Hematopoietic multipotent progenitor cell treated with erythropoietin and hydrocortisone succinate and interleukin-3 and kit ligand, for 17 days (in vitro differentiated cells): ENCODE data around the gene TMC6.
"Not testable (repeated sequence)": the region's sequence is repeated elsewhere in the genome, so short reads cannot be mapped to it uniquely, and the experiment has no call there.

Experiments
- DNase-seq: peaks from one replicate; pipeline ENCODE4 v3.0.0-alpha.2; 2015; ENCODE audit warnings: low spot score

The TMC6 gene

GRCh38 chr17:78108726-78109488, 19.6 kb downstream of the TMC6 start:
- DNase-seq: no peak

DNA sequence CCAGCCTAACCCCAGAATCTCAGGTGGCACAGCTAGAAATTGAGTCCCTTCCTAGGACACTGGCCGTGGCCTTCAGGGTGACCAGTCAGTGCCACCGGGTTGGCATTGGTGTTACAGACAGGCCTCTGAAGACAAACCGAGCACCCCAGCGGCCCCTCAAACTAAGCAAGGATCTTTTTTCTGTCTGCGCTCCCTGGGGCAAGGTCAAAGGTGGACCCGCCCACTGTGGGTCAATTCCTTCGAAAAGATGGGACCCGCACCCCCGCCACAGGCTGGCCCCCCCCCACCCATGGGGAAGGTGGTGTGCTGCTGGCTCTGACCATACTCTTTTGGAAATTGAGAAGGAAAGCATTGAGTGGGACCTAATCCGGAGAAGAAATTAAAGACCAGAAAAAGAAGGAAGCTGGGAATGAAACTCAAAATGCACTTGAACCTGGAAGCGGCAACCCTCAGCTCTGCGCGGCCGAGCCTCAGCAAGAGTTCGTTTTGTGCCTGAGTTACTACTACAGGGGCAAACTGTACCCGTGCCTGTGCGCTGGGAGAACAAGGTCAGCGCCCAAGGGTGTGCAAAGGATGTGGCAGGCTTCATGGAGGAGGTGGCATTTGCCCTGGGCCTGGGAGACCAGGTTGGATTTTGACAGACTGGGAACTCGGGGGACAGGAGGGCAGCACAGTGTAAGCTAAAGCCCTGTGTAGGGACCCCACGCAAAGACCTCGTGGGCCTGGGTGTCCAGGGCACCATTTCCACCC, 20.4 kb downstream of the TMC6 start:
- DNase-seq: no peak

DNA sequence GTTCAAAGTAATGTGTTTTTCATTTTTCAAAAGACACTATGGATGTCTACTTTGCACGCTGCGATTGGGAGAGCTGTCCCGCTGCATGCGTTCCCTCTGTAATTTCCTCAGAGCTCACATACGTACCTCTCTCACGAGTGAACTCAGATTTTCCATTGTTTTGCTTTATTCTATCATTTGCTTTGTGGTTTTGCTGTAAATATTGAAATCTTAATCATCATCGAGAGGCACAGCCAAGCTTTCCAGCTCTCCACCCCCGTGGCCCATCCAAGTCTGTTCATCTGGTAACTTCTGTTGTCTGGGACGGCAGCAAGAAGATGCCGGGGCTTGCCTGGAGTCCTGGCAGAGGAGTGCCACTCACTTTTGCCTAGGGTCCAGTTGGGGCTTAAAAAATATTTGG, 21.1 kb downstream of the TMC6 start:
- DNase-seq: no peak

- DNase-seq: no peak
Observed at GRCh38 chr17:78106211-78106610, 22.3 kb downstream of the TMC6 start.

DNA sequence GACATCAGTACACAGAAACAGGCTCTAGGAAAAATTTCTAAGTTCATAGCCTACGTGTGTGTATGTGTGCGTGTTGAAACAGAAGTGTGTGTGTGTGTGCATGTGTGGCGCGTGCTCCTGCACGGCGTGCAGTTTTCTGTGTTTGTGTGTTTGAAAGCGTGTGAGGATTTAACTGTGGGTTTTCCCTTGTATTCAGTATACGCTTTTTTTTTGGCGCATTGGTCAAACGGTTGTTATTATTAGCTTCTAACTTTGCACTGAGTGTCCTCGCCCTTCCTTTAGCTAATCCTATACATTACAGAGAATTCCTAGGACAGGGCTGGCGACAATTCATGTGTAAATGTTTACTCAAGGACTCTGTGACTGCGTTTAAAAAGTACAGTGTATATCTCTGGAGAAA, 23.0 kb downstream of the TMC6 start:
- DNase-seq: no peak

DNA sequence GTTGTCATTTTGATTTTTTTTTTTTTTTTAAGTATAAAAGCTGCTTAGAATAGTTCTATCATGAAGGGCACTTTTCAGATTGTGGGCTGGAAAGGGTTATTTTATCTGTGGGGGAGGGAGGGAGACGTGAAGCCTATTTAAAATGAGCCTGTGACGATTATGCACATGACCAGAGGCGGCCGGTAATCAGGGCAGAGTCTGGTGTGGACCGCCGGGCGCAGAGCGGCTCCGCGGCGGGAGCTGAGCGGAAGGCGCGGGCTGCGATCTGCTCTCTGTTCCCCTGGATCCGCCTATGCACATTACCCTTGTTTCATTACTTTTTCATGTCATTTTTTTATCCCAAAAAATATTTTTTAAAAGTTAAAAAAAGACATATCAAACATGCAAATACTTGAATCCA, 23.5 kb downstream of the TMC6 start:
- no peak for DNase-seq

DNA sequence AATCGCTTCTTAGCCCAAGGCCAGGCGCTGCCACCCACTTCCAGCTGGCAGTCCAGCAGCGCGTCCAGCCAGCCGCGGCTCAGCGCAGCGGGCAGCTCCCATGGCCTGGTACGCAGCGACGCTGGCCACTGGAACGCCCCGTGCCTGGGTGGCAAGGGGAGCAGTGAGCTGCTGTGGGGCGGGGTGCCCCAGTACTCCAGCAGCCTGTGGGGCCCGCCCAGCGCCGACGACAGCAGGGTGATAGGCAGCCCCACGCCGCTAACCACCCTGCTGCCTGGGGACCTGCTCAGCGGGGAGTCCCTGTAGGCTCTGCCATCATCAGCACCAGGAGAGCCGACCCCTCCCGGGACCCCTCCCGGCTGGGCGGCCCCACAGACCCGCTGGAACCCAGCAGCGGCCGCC, 24.0 kb downstream of the TMC6 start:
- no peak for DNase-seq

DNA sequence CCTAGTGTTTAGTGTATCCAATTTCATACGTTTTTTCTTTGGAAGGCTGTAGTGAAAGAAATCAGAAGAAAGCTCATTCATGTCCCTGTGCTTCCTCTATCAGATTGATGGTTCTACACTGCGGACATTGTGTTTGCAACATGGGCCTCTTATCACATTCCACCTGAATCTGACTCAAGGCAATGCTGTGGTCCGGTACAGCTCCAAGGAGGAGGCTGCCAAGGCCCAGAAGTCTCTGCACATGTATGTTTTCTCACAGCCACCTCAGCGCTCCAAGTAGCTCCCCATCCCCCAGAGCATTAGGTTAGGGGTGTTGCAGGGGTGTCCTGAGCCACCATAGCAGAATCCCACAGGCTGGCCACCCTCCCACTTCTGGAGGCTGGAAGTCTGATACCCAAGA, 25.2 kb downstream of the TMC6 start:
- no peak for DNase-seq

GRCh38 chr17:78101542-78101941, 27.0 kb downstream of the TMC6 start:
- no peak for DNase-seq

DNA sequence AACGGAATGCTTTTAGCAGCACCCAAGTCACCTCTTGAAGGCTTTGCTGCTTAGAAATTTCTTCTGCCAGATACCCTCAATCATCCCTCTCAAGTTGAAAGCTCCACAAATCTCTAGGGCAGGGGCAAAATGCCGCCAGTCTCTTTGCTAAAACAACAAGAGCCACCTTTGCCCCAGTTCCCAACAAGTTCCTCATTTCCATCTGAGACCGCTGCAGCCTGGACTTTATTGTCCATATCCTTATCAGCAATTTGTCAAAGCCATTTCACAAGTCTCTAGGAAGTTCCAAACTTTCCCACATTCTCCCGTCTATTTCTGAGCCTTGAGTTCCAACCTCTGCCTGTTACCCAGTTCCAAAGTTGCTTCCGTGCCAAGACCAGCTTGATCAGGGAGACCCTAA, 27.4 kb downstream of the TMC6 start:
- no peak for DNase-seq

- no peak for DNase-seq
Observed at GRCh38 chr17:78096093-78096492, 32.5 kb downstream of the TMC6 start.

DNA sequence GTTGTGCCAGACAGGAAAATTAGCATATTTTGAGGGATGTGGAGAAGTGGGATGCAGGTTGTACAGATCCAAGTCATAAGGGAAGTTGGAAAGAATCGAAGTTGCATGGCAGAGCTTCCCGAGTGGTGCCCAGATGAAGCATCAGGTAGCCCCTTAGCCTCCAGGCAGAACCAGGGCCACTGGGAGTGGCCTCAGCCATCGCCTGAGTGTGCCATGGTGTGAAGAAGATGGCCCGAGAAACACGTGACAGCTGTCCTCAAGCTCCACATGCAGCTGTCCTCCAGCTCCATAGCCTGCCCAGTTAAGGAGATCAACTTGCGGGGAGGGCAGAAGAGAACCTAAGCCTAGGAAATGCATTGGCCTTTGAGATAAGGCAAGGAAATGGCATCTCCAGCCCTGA, 33.5 kb downstream of the TMC6 start:
- DNase-seq: no peak

GRCh38 chr17:78092794-78093324, 35.7 kb downstream of the TMC6 start:
- DNase-seq: no peak

DNA sequence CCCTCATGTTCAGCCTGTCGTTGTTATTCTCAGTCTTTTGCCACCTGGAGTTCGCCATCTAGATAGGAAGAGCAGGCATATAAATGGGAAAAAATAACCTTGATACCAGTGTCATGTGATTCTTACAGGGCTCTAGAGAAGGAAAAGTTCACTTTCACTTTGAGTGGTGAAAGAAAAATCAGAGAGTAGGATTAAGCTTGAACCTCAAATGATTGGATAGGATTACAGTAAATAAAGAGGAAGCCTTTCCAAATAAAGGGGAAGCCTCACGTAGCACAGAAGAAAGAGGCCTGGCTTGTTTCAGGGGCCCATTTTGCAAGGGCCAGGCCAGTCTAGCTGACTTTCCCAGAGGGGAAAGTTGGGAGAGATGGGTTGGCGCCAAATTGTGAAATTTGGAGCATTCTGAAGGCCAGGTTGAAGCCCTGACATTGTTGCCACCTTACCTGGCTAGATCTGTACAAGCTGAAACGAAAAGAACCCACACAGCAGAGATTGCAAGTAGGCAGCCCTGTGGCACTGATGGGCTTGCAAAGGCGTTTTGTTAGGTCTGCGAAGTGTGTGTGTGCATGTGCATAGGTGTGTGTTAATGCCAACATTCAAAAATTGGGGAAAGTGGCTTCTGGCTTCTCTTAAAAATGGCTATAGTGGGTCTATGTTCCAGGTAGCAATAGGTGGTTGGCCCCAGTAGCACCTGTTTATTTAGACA, 38.8 kb downstream of the TMC6 start:
- DNase-seq: no peak

GRCh38 chr17:78088529-78088928, 40.0 kb downstream of the TMC6 start:
- DNase-seq: no peak

GRCh38 chr17:78086740-78087139, 41.8 kb downstream of the TMC6 start:
- DNase-seq: no peak

- DNase-seq: no peak
Observed at GRCh38 chr17:78082988-78083387, 45.6 kb downstream of the TMC6 start.

GRCh38 chr17:78082355-78082872, 46.1 kb downstream of the TMC6 start:
- not testable (repeated sequence) for DNase-seq

DNA sequence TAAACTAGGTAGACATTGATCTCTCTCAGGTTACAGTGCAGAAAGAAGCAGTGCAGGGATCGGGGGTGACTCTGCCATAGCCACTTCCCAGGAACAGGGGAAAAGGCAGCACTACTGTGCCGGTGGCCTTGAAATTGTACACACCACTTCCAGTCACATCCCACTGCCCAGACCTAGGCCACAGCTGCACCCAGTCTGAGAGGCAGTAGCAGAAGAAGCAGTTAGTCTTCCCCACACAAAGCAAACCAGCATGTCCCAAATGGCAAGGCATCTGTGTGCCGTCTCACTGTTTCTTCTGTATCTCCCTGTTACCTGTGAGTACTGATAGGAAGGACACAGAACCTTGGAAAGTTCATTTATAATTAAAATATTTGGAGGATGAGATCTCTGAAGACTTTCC, 47.0 kb downstream of the TMC6 start:
- no peak for DNase-seq

DNA sequence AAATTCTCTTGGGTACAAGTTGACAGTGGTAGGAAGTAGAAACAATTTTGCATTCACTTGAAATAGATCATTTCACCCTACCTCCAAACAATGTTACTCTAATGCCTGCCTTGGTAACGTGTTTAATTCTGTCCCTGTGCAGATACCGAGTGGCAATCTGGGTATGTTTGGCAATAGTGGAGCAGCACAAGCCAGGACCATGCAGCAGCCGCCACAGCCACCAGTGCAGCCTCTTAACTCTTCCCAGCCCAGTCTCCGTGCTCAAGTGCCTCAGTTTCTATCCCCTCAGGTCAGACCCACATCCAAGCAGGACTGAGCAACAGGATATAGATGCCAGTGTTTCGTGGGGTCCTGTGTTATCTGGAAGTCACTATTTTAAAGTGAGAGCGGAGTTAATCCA, 49.3 kb downstream of the TMC6 start:
- DNase-seq: no peak

GRCh38 chr17:78075545-78075944, 53.0 kb downstream of the TMC6 start:
- DNase-seq: no peak

GRCh38 chr17:78075011-78075410, 53.5 kb downstream of the TMC6 start:
- DNase-seq: no peak

DNA sequence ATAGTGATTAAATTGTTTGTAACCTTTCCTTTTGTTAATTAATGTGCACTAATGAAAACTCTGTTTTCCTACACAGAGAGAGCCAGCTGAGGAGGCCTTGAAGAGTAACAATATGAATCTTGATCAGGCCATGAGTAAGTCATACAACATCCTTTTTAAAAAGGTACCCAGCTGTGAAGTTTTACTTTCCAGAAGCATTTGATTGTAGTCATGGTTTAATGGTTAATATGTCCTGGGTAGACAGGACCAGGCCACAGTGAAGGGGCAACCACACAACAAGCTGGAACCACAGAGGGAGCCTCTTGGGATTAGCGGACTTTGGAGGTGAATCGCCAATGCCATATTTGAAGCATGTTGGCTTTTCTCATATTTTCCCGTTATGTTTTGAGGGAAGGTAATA, 55.6 kb downstream of the TMC6 start:
- no peak for DNase-seq
